Vagina (tissue), 2 donors: ENCODE data around the gene EPHB4. TPM values are rescaled to one million over a fixed set of nuclear protein-coding genes. Genes with fewer than 3 reads are reported as not detected.

Experiments
- DNase-seq, 2 donors: peaks; one replicate each; pipeline ENCODE4 v3.0.0-alpha.2; 2017; ENCODE audit errors: extremely low spot score in 2 of 2
- H3K27ac ChIP-seq: fragments of 200-600 bp; sonication (generic); one replicate; pipeline ENCODE4 v1.5.1; 2019
- H3K27me3 ChIP-seq: fragments of 200-600 bp; sonication (generic); one replicate; pipeline ENCODE4 v1.5.1; 2019
- H3K36me3 ChIP-seq, 2 donors: fragments of 200-600 bp; sonication (generic); one replicate each; pipeline ENCODE4 v1.5.1; 2017 to 2019
- H3K4me1 ChIP-seq: fragments of 200-600 bp; sonication (generic); one replicate; pipeline ENCODE4 v1.5.1; 2019
- H3K4me3 ChIP-seq, 2 donors: fragments of 200-600 bp; sonication (generic); 1 replicate in 1 of 2; 2 replicates in 1 of 2; pipeline ENCODE4 v1.5.1; 2016 to 2019
- H3K9me3 ChIP-seq: fragments of 200-600 bp; sonication (generic); one replicate; pipeline ENCODE4 v1.5.1; 2019
- POLR2A ChIP-seq, 2 donors: fragments of 450-650 bp; IDR thresholded peaks; one replicate each; pipeline ENCODE4 v1.6.1; 2017; ENCODE audit warnings: antibody characterized with exemption in 2 of 2, mild to moderate bottlenecking in 2 of 2, moderate library complexity in 2 of 2
- POLR2AphosphoS5 ChIP-seq, 2 donors: sonication (generic); formaldehyde crosslinking; IDR thresholded peaks; one replicate each; pipeline ENCODE4 v1.9.0; 2017; ENCODE audit warnings: antibody characterized with exemption in 2 of 2, mild to moderate bottlenecking in 2 of 2, low read depth in 1 of 2; ENCODE audit not compliant: insufficient read depth in 1 of 2
- intact Hi-C: fragments of 100-400 bp; cut with DNase I; formaldehyde crosslinking; loops from one replicate; pipeline ENCODE4 v1.15.1; 2023
- total RNA-seq: library from RNA; depleted of rRNA; stranded (reverse); fragments of >200 nt; gene quantifications from one replicate; pipeline ENCODE4 v1.2.3, GENCODE V29; 2016
- TF ChIP-seq, protein P1 (sequence below), 3 experiments: fragments of 450-650 bp in 2 of 3; fragments of 200-600 bp in 1 of 3; sonication (generic) in 1 of 3; IDR thresholded peaks; one replicate each; pipeline ENCODE4 v1.5.1; 2017 to 2019; ENCODE audit warnings: antibody characterized with exemption in 3 of 3, mild to moderate bottlenecking in 2 of 3, moderate library complexity in 2 of 3

Gene EPHB4
- total RNA-seq, 1 donor from 2014 or later = 72.4 TPM

DNA sequence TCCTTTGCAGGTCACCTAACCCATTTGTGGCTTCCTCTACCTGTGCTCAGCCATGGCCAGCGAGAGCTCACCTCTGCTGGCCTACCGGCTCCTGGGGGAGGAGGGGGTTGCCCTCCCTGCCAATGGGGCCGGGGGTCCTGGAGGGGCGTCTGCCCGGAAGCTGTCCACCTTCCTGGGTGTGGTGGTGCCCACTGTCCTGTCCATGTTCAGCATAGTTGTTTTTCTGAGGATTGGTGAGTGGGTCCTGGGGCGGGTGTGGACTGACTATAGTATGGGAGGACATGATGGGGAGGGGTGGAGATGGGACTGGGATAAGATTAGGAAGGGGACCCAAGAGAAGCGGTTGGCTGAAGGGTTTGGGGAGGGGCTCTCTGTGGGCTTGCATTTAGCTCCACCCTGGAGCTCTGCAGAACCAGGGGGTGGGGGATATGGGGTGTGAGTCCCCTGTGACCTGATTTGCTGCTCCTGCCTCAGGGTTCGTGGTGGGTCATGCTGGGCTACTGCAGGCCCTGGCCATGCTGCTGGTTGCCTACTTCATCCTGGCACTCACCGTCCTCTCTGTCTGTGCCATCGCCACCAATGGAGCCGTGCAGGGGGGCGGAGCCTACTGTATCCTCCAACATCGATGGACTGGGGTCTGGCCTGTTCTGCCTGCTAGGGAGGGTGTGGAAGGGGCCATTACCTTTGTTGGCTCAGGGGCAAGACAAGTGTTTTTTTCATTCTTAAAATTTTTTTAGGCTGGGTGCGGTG is 27.0 kb upstream of the EPHB4 start:
- TF ChIP-seq, protein P1, sequence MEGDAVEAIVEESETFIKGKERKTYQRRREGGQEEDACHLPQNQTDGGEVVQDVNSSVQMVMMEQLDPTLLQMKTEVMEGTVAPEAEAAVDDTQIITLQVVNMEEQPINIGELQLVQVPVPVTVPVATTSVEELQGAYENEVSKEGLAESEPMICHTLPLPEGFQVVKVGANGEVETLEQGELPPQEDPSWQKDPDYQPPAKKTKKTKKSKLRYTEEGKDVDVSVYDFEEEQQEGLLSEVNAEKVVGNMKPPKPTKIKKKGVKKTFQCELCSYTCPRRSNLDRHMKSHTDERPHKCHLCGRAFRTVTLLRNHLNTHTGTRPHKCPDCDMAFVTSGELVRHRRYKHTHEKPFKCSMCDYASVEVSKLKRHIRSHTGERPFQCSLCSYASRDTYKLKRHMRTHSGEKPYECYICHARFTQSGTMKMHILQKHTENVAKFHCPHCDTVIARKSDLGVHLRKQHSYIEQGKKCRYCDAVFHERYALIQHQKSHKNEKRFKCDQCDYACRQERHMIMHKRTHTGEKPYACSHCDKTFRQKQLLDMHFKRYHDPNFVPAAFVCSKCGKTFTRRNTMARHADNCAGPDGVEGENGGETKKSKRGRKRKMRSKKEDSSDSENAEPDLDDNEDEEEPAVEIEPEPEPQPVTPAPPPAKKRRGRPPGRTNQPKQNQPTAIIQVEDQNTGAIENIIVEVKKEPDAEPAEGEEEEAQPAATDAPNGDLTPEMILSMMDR (IDR thresholded peaks at IDR 0.05) = no peak
- TF ChIP-seq POLR2AphosphoS5 (IDR thresholded peaks at IDR 0.05; ENCODE audit: insufficient read depth in 1 of 2, low read depth in 1 of 2) (no peak), POLR2A (IDR thresholded peaks at IDR 0.05) (no peak)
- no peak for DNase-seq
- H3K27ac ChIP-seq = no peak overlapping the region

GRCh38 chr7:100852048-100852872 is 24.9 kb upstream of the EPHB4 start, which contains the start of gene SLC12A9:
Gene SLC12A9, plus strand, starts transcription at chr7:100852713. Its CDS starts 1,485 bp downstream, at chr7:100854198.
- intact Hi-C loops = loop anchor here (5.0 kb wide), 2 partner anchors 55 to 145 kb away; partner anchors contain the start of gene POP7
- Histone ChIP-seq H3K27me3 (no peaks in the 10 kb centered on the region), H3K27ac (peak within 1 kb of the TSS; percentile 7), H3K4me3 (peak within 1 kb of the TSS; percentile 58 to 67), H3K9me3 (no peaks in the 10 kb centered on the region), H3K36me3 (no peaks in the 10 kb centered on the region), H3K4me1 (peaks cover 28% of the 10 kb centered on the region)
- peak; percentile 59 to 67 for TF ChIP-seq POLR2AphosphoS5 (IDR thresholded peaks at IDR 0.05; ENCODE audit: insufficient read depth in 1 of 2, low read depth in 1 of 2)
- TF ChIP-seq, protein P1 (IDR thresholded peaks at IDR 0.05) = peak; percentile 74 to 99 (median 93)
- peak in 1 of 2 donors; percentile 38 for TF ChIP-seq POLR2A (IDR thresholded peaks at IDR 0.05)
- no peak for DNase-seq

More for the DNA sequence above, 27.0 kb upstream of the EPHB4 start:
- no peaks in the 10 kb centered on the region for H3K9me3 ChIP-seq
- no peaks in the 10 kb centered on the region for H3K36me3 ChIP-seq
- intact Hi-C loops = loop anchor here (5.0 kb wide), 2 partner anchors 57 to 147 kb away; partner anchors contain the start of gene POP7
- no peaks in the 10 kb centered on the region for H3K27me3 ChIP-seq
- no peak overlapping the region for H3K4me3 ChIP-seq
- peaks cover 28% of the 10 kb centered on the region for H3K4me1 ChIP-seq

- Histone ChIP-seq H3K27me3 (no peaks in the 10 kb centered on the region), H3K27ac (no peak overlapping the region), H3K4me3 (no peak overlapping the region), H3K4me1 (peaks cover 8% of the 10 kb centered on the region), H3K36me3 (no peaks in the 10 kb centered on the region), H3K9me3 (no peaks in the 10 kb centered on the region)
- intact Hi-C loops = no loop called here
- DNase-seq = no peak
- no peak for TF ChIP-seq POLR2A (IDR thresholded peaks at IDR 0.05)
- TF ChIP-seq, protein P1 (IDR thresholded peaks at IDR 0.05) = no peak
- TF ChIP-seq POLR2AphosphoS5 (IDR thresholded peaks at IDR 0.05; ENCODE audit: insufficient read depth in 1 of 2, low read depth in 1 of 2) = no peak
Observed at GRCh38 chr7:100847360-100847759, 20.0 kb upstream of the EPHB4 start.

DNA sequence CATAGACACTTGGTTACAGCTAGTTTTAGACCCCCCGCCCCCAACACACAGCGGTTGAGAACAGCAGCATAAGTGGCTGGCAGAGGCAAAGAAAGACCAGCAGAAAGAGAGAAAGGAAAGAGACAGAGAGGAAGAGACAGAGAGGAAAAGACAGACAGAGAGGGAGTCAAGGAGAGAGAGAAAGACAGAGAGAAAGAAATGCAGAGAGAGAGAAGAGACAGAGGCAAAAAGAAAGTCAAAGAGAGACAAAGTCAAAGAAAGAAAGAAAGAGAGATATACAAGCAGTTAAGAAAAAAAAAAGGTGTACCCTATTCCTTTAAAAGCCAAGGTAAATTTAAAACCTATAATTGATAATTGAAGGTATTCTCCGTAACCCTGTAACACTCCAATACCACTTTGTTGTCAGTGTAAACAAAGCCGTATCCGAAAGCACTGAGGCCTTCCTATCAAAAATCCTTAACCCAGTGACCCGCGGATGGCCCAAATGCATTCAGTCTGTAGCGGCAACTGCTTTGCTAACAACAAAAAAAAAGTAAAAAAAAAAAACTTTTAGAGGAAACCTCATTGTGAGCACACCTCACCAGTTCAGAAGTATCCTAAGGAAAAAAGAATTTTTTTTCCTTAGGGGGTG is 13.3 kb upstream of the EPHB4 start:
- intact Hi-C loops = no loop called here

More for the DNA sequence above, 13.3 kb upstream of the EPHB4 start:
- H3K4me1 ChIP-seq = peaks cover 12% of the 10 kb centered on the region
- no peaks in the 10 kb centered on the region for H3K27me3 ChIP-seq
- TF ChIP-seq POLR2AphosphoS5 (IDR thresholded peaks at IDR 0.05; ENCODE audit: insufficient read depth in 1 of 2, low read depth in 1 of 2) = no peak
- TF ChIP-seq POLR2A (IDR thresholded peaks at IDR 0.05) = no peak
- TF ChIP-seq, protein P1 (IDR thresholded peaks at IDR 0.05) = no peak
- H3K9me3 ChIP-seq = no peaks in the 10 kb centered on the region
- no peak for DNase-seq
- no peak overlapping the region for H3K4me3 ChIP-seq
- no peak overlapping the region for H3K27ac ChIP-seq
- no peaks in the 10 kb centered on the region for H3K36me3 ChIP-seq
